ENCODE results near the gene HIP1R. TPM values are rescaled to one million over a fixed set of nuclear protein-coding genes. Genes with fewer than 3 reads are reported as not detected.

HIP1R gene
- total and polyA plus RNA-seq, 2 of the 8 experiments (the other 6 are each of a cell fraction or from before 2014, with no cell fraction given): 11.2 to 14.5 TPM

DNA sequence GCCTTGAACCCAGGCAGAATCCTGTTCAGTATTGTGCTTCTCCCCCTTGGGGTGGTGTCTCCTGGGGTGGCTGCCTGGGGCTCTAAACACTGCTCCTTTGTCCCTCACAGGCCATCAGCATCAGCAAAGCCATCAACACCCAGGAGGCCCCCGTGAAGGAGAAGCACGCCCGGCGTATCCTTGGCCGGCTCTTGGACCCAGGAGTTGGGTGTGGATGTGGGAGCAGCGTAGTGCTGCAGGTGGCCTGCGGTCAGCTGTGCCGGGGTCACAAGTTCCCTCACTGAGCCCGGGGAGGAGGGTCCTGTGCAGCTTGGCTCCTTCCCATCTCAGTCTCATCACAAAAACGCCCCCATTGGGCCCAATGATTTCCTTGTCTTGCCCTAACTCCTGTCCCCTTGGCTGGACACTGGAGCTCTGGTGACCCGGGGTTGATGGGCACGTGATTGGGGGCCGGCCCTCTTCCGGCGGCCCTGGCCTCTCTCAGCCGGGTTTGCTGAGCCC, 12.7 kb downstream of the HIP1R start:
- Histone ChIP-seq H3K4me3 (ENCODE audit: extremely low read depth in 1 of 4, insufficient read depth in 2 of 4, low read depth in 3 of 4, low read length in 4 of 4) (no peak overlapping the region), H3K79me1 (ENCODE audit: low read depth, low read length) (peaks cover 4% of the 10 kb centered on the region), H2AFZ (ENCODE audit: low read length) (no peak overlapping the region), H4K20me1 (replicated peaks in 1 of 2; ENCODE audit: control insufficient read depth in 1 of 2, insufficient read depth in 2 of 2, low read length in 2 of 2) (peaks cover 9 to 11% of the 10 kb centered on the region in 2 experiments), H3K4me1 (replicated peaks in 1 of 4; ENCODE audit: control insufficient read depth in 3 of 4, insufficient read depth in 4 of 4, low read length in 3 of 4) (peaks cover 0 to 4% (median 4%) of the 10 kb centered on the region in 4 experiments; a peak in 5 of 7 replicates), H2BK20ac (ENCODE audit: low read length) (no peak overlapping the region), H4K91ac (replicated peaks; ENCODE audit: insufficient read length, low read length) (no peak overlapping the region), H4K8ac (ENCODE audit: extremely low read depth, insufficient read depth, low read length) (no peak overlapping the region), H3K79me2 (ENCODE audit: control insufficient read depth in 1 of 2, insufficient read depth in 2 of 2, low read length in 2 of 2) (no peaks in the 10 kb centered on the region), H3K27me3 (replicated peaks in 1 of 4; ENCODE audit: control insufficient read depth in 3 of 4, extremely low read depth in 1 of 4, insufficient read depth in 3 of 4, low read length in 3 of 4) (no peaks in the 10 kb centered on the region), H3K23me2 (ENCODE audit: low read depth, low read length) (no peaks in the 10 kb centered on the region), H2BK12ac (ENCODE audit: low read depth, low read length) (no peak overlapping the region), H2BK5ac (ENCODE audit: low read depth, low read length) (no peak overlapping the region), H3K23ac (ENCODE audit: insufficient read length) (no peak overlapping the region), H3K36me3 (ENCODE audit: control insufficient read depth in 2 of 4, insufficient read depth in 4 of 4, low read length in 3 of 4) (no peaks in the 10 kb centered on the region), H3K4me2 (ENCODE audit: insufficient read depth in 1 of 2, low read depth in 2 of 2, low read length in 2 of 2) (no peak overlapping the region), H2BK15ac (ENCODE audit: low read length) (no peak overlapping the region), H2AK5ac (ENCODE audit: low read depth, low read length) (no peak overlapping the region), H3K27ac (ENCODE audit: low read depth, low read length) (no peak overlapping the region), H3K9me3 (ENCODE audit: insufficient read depth in 2 of 2, low read depth in 1 of 2, low read length in 1 of 2) (no peaks in the 10 kb centered on the region), H3K4ac (replicated peaks; ENCODE audit: insufficient read length, low read depth, low read length) (no peak overlapping the region), H4K5ac (ENCODE audit: insufficient read length, low read depth, low read length) (no peak overlapping the region), H3K18ac (ENCODE audit: extremely low read depth, low read length) (no peak overlapping the region), H3K56ac (replicated peaks; ENCODE audit: insufficient read length, low read depth, low read length) (no peak overlapping the region), H3K14ac (ENCODE audit: insufficient read length) (no peak overlapping the region), H3K9ac (replicated peaks in 1 of 4; ENCODE audit: extremely low read depth in 1 of 4, low read depth in 3 of 4, low read length in 3 of 4) (no peak overlapping the region), H2BK120ac (replicated peaks; ENCODE audit: low read depth, low read length) (no peak overlapping the region)
- DNase-seq (ENCODE audit: low read depth in 1 of 2, low spot score in 2 of 2) (no peak), FAIRE-seq (no peak)
- CTCF ChIA-PET (ENCODE audit: partially characterized antibody): interaction anchor here (0.6 to 11.4 kb wide), 8 partner anchors 10 to 1464 kb away, joined by 3 to 129 read pairs (median 4); no protein-coding TSS in a partner anchor
- WGBS, 2 experiments (ENCODE audit: extremely low coverage in 1 of 2, insufficient coverage in 1 of 2, insufficient read length in 1 of 2, insufficient replicate concordance in 2 of 2, low coverage in 1 of 2, low lambda C conversion rate in 2 of 2, missing lambda C conversion rate in 1 of 2): 86% methylated on average over 16 of the region's 16 CpGs; no CpG with 5 or more reads in 1 of the 2 experiments
- POLR2A ChIA-PET (ENCODE audit: partially characterized antibody): interaction anchor here (0.6 kb wide), 1 partner anchor 861 kb away, joined by 4 read pairs; no protein-coding TSS in a partner anchor
- no peak for TF ChIP-seq YY1 (IDR thresholded peaks at IDR 0.05; ENCODE audit: low read depth, low read length)
- TF ChIP-seq KDM1A (IDR thresholded peaks at IDR 0.05; ENCODE audit: borderline replicate concordance, low read length): no peak
- TF ChIP-seq POU5F1 (IDR thresholded peaks at IDR 0.05; ENCODE audit: low read depth, low read length): no peak
- TF ChIP-seq EGR1 (IDR thresholded peaks at IDR 0.05; ENCODE audit: borderline replicate concordance, low read depth, low read length): no peak
- TF ChIP-seq, protein P1, sequence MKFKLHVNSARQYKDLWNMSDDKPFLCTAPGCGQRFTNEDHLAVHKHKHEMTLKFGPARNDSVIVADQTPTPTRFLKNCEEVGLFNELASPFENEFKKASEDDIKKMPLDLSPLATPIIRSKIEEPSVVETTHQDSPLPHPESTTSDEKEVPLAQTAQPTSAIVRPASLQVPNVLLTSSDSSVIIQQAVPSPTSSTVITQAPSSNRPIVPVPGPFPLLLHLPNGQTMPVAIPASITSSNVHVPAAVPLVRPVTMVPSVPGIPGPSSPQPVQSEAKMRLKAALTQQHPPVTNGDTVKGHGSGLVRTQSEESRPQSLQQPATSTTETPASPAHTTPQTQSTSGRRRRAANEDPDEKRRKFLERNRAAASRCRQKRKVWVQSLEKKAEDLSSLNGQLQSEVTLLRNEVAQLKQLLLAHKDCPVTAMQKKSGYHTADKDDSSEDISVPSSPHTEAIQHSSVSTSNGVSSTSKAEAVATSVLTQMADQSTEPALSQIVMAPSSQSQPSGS (IDR thresholded peaks at IDR 0.05; ENCODE audit: low read length): no peak
- no peak for TF ChIP-seq SP1 (IDR thresholded peaks at IDR 0.05; ENCODE audit: low read depth, low read length)
- TF ChIP-seq RBBP5 (IDR thresholded peaks at IDR 0.05; ENCODE audit: borderline replicate concordance, low read depth, low read length): no peak
- no peak for TF ChIP-seq RFX5 (IDR thresholded peaks at IDR 0.05; ENCODE audit: borderline replicate concordance, low read depth, low read length)
- TF ChIP-seq TAF1 (IDR thresholded peaks at IDR 0.05; ENCODE audit: low read depth, low read length): no peak
- TF ChIP-seq BACH1 (IDR thresholded peaks at IDR 0.05; ENCODE audit: low read length): no peak
- no peak for TF ChIP-seq TCF12 (IDR thresholded peaks at IDR 0.05; ENCODE audit: low read depth, low read length)
- no peak for TF ChIP-seq TBP (IDR thresholded peaks at IDR 0.05; ENCODE audit: low read depth, low read length)
- TF ChIP-seq CREB1 (IDR thresholded peaks at IDR 0.05): no peak
- TF ChIP-seq FOSL1 (IDR thresholded peaks at IDR 0.05; ENCODE audit: insufficient read depth, low read depth, low read length): no peak
